Ishikawa (cell line): ENCODE data around the gene INO80E.

Experiments used
- CEBPB ChIP-seq: IDR thresholded peaks from 2 replicates; pipeline ENCODE4 v1.6.1; 2012
- CREB1 ChIP-seq: IDR thresholded peaks from 2 replicates; pipeline ENCODE4 v1.6.1; 2012; ENCODE audit warnings: low read depth
- EGR1 ChIP-seq: IDR thresholded peaks from 2 replicates; pipeline ENCODE4 v1.6.1; 2012
- EP300 ChIP-seq: IDR thresholded peaks from 2 replicates; pipeline ENCODE4 v1.6.1; 2012; ENCODE audit warnings: borderline replicate concordance
- FOXM1 ChIP-seq: IDR thresholded peaks from 2 replicates; pipeline ENCODE4 v1.6.1; 2012; ENCODE audit warnings: low read depth, borderline replicate concordance
- MAX ChIP-seq: IDR thresholded peaks from 2 replicates; pipeline ENCODE4 v1.6.1; 2012
- NFIC ChIP-seq: IDR thresholded peaks from 2 replicates; pipeline ENCODE4 v1.6.1; 2012
- RAD21 ChIP-seq: IDR thresholded peaks from 2 replicates; pipeline ENCODE4 v1.6.1; 2012; ENCODE audit warnings: low read depth
- REST ChIP-seq: IDR thresholded peaks from 2 replicates; pipeline ENCODE4 v1.6.1; 2012; ENCODE audit warnings: low read depth, mild to moderate bottlenecking
- TAF1 ChIP-seq: IDR thresholded peaks from 2 replicates; pipeline ENCODE4 v1.6.1; 2012; ENCODE audit warnings: low read depth, mild to moderate bottlenecking
- TCF12 ChIP-seq: IDR thresholded peaks from 2 replicates; pipeline ENCODE4 v1.6.1; 2012; ENCODE audit warnings: low read depth
- TEAD4 ChIP-seq: IDR thresholded peaks from 2 replicates; pipeline ENCODE4 v1.6.1; 2012
- USF1 ChIP-seq: IDR thresholded peaks from 2 replicates; pipeline ENCODE4 v1.6.1; 2012
- YY1 ChIP-seq: IDR thresholded peaks from 2 replicates; pipeline ENCODE4 v1.6.1; 2012; ENCODE audit warnings: low read depth
- ZBTB7A ChIP-seq: IDR thresholded peaks from 2 replicates; pipeline ENCODE4 v1.6.1; 2012; ENCODE audit warnings: low read depth

The INO80E gene

GRCh38 chr16:29996766-29997250 is 767 bp downstream of the INO80E start:
- TF ChIP-seq CREB1, result no peak
- TF ChIP-seq MAX, result no peak
- no peak for TF ChIP-seq REST
- no peak for TF ChIP-seq YY1
- TF ChIP-seq TAF1, result no peak
- no peak for TF ChIP-seq RAD21
- TF ChIP-seq EGR1, result no peak
- TF ChIP-seq NFIC, result no peak
- TF ChIP-seq FOXM1, result no peak
- no peak for TF ChIP-seq EP300
- TF ChIP-seq TCF12, result no peak
- TF ChIP-seq TEAD4, result no peak
- no peak for TF ChIP-seq CEBPB
- no peak for TF ChIP-seq ZBTB7A
- TF ChIP-seq USF1, result no peak

- no peak for TF ChIP-seq MAX
- no peak for TF ChIP-seq EP300
- no peak for TF ChIP-seq EGR1
These were observed 3.6 kb downstream of the INO80E start for GRCh38 chr16:29999605-30000004.

- TF ChIP-seq EP300, result no peak
- TF ChIP-seq TCF12, result no peak
- no peak for TF ChIP-seq ZBTB7A
- no peak for TF ChIP-seq RAD21
- no peak for TF ChIP-seq TAF1
- TF ChIP-seq CEBPB, result no peak
These were observed 4.9 kb downstream of the INO80E start for GRCh38 chr16:30000735-30001631.

GRCh38 chr16:30002614-30003346 is 6.7 kb downstream of the INO80E start:
- TF ChIP-seq YY1, result no peak
- TF ChIP-seq TCF12, result no peak
- TF ChIP-seq FOXM1, result no peak
- no peak for TF ChIP-seq USF1
- no peak for TF ChIP-seq EP300
- no peak for TF ChIP-seq MAX

- TF ChIP-seq EP300, result no peak
- no peak for TF ChIP-seq TEAD4
- TF ChIP-seq ZBTB7A, result no peak
- no peak for TF ChIP-seq RAD21
- TF ChIP-seq CEBPB, result no peak
- no peak for TF ChIP-seq REST
- TF ChIP-seq CREB1, result no peak
- TF ChIP-seq USF1, result no peak
These were observed 7.8 kb downstream of the INO80E start for GRCh38 chr16:30003670-30004423.
